Inferior parietal cortex (tissue), 1 donor: ENCODE measurements around the gene TMEM167A.

Experiments
- DNase-seq: peaks from one replicate; pipeline ENCODE4 v3.0.0-alpha.2; 2016; ENCODE audit errors: extremely low spot score

TMEM167A gene

GRCh38 chr5:83035373-83036100 lies 41.7 kb downstream of the TMEM167A start:
- DNase-seq: peak; percentile 94

GRCh38 chr5:83034528-83035207 lies 42.5 kb downstream of the TMEM167A start:
- DNase-seq: peak; percentile 39

GRCh38 chr5:83034036-83034435 lies 43.2 kb downstream of the TMEM167A start:
- no peak for DNase-seq

- DNase-seq: no peak
These were observed 45.8 kb downstream of the TMEM167A start for GRCh38 chr5:83031381-83031780.

- no peak for DNase-seq
These were observed 47.3 kb downstream of the TMEM167A start for GRCh38 chr5:83029912-83030311.

- no peak for DNase-seq
These were observed 50.1 kb downstream of the TMEM167A start for GRCh38 chr5:83026930-83027687.

GRCh38 chr5:83026516-83026915 lies 50.7 kb downstream of the TMEM167A start:
- no peak for DNase-seq

- DNase-seq: no peak
These were observed 51.3 kb downstream of the TMEM167A start for GRCh38 chr5:83025690-83026478.

GRCh38 chr5:83022334-83022733 lies 54.9 kb downstream of the TMEM167A start:
- no peak for DNase-seq

- no peak for DNase-seq
These were observed 61.5 kb downstream of the TMEM167A start for GRCh38 chr5:83015676-83016075.

GRCh38 chr5:83011985-83012384 lies 65.2 kb downstream of the TMEM167A start:
- DNase-seq: no peak

GRCh38 chr5:83009408-83009807 lies 67.8 kb downstream of the TMEM167A start:
- DNase-seq: no peak

- DNase-seq: no peak
These were observed 69.4 kb downstream of the TMEM167A start for GRCh38 chr5:83007755-83008154.

GRCh38 chr5:83006683-83007283 lies 70.4 kb downstream of the TMEM167A start:
- no peak for DNase-seq

- DNase-seq: no peak
These were observed 73.4 kb downstream of the TMEM167A start for GRCh38 chr5:83003791-83004190.
